NCI-H510A treated with DMSO at 0.1 percent for 48 hours (cell line): ENCODE results near the gene AGXT2.
"Not testable (repeated sequence)": the region's sequence is repeated elsewhere in the genome, so short reads cannot be mapped to it uniquely, and the experiment has no call there.

Source experiments
- DNase-seq: peaks from one replicate; lab custom pipeline; 2025; lab: John Stamatoyannopoulos, UW

The AGXT2 gene

GRCh38 chr5:35012796-35013195 is 35.0 kb downstream of the AGXT2 start:
- no peak for DNase-seq

GRCh38 chr5:35012365-35012764 is 35.4 kb downstream of the AGXT2 start:
- DNase-seq = no peak

- DNase-seq = no peak
Observed at GRCh38 chr5:35010676-35011075, 37.1 kb downstream of the AGXT2 start.

GRCh38 chr5:35009657-35010056 is 38.1 kb downstream of the AGXT2 start:
- DNase-seq = no peak

- DNase-seq = no peak
Observed at GRCh38 chr5:35009019-35009418, 38.7 kb downstream of the AGXT2 start.

GRCh38 chr5:35004771-35005170 is 43.0 kb downstream of the AGXT2 start:
- DNase-seq = no peak

- DNase-seq = no peak
Observed at GRCh38 chr5:35004200-35004599, 43.5 kb downstream of the AGXT2 start.

- DNase-seq = peak; percentile 80
Observed at GRCh38 chr5:35003018-35003957, 44.5 kb downstream of the AGXT2 start.

- DNase-seq = no peak
Observed at GRCh38 chr5:35002459-35002858, 45.3 kb downstream of the AGXT2 start.

- no peak for DNase-seq
Observed at GRCh38 chr5:35001842-35002241, 45.9 kb downstream of the AGXT2 start.

- no peak for DNase-seq
Observed at GRCh38 chr5:34998058-34998789, 49.5 kb downstream of the AGXT2 start.

GRCh38 chr5:34996261-34996660 is 51.5 kb downstream of the AGXT2 start:
- no peak for DNase-seq

GRCh38 chr5:34993951-34994350 is 53.8 kb downstream of the AGXT2 start:
- no peak for DNase-seq

GRCh38 chr5:34991486-34992238 is 56.1 kb downstream of the AGXT2 start:
- no peak for DNase-seq

GRCh38 chr5:34986965-34987364 is 60.8 kb downstream of the AGXT2 start:
- DNase-seq = no peak

- no peak for DNase-seq
Observed at GRCh38 chr5:34982823-34983222, 64.9 kb downstream of the AGXT2 start.

GRCh38 chr5:34978681-34979080 is 69.1 kb downstream of the AGXT2 start:
- DNase-seq = no peak

- DNase-seq = no peak
Observed at GRCh38 chr5:34977934-34978613, 69.7 kb downstream of the AGXT2 start.

GRCh38 chr5:34976347-34976746 is 71.4 kb downstream of the AGXT2 start:
- DNase-seq = no peak

- not testable (repeated sequence) for DNase-seq
Observed at GRCh38 chr5:34971655-34972054, 76.1 kb downstream of the AGXT2 start.

- no peak for DNase-seq
Observed at GRCh38 chr5:34970552-34970951, 77.2 kb downstream of the AGXT2 start.

GRCh38 chr5:34968258-34968657 is 79.5 kb downstream of the AGXT2 start:
- DNase-seq = no peak
